HEK293T (cell line): Measurements from ENCODE around the gene PACRG.

ENCODE experiments used
- ARNT ChIP-seq: fragments of 450-650 bp; IDR thresholded peaks from 2 replicates; pipeline ENCODE4 v1.6.1; 2017; ENCODE audit warnings: mild to moderate bottlenecking
- BHLHE40 ChIP-seq: fragments of 450-650 bp; IDR thresholded peaks from 2 replicates; pipeline ENCODE4 v1.6.1; 2016; ENCODE audit warnings: mild to moderate bottlenecking, moderate library complexity, borderline replicate concordance
- CTBP1 ChIP-seq: fragments of 450-650 bp; IDR thresholded peaks from 2 replicates; pipeline ENCODE4 v1.6.1; 2016; ENCODE audit warnings: borderline replicate concordance
- ELF4 ChIP-seq: fragments of 450-650 bp; IDR thresholded peaks from 2 replicates; pipeline ENCODE4 v1.6.1; 2017; ENCODE audit warnings: antibody characterized with exemption
- PKNOX1 ChIP-seq: fragments of 450-650 bp; IDR thresholded peaks from 2 replicates; pipeline ENCODE4 v1.6.1; 2016
- ZNF384 ChIP-seq: fragments of 450-650 bp; IDR thresholded peaks from 2 replicates; pipeline ENCODE4 v1.6.1; 2016

GRCh38 chr6:163342571-163343539, 615.1 kb downstream of the PACRG start:
- TF ChIP-seq BHLHE40 (no peak), PKNOX1 (no peak), CTBP1 (no peak), ZNF384 (no peak), ARNT (no peak), ELF4 (no peak)
